Fibroblast of skin of scalp (primary cell): ENCODE data around the gene CDCA3.
A peak's percentile ranks its signal among the peaks of the same experiment; 100 is the strongest.

ENCODE experiments used
- DNase-seq: peaks from one replicate; pipeline ENCODE4 v3.0.0-alpha.2; 2013

CDCA3 gene

DNA sequence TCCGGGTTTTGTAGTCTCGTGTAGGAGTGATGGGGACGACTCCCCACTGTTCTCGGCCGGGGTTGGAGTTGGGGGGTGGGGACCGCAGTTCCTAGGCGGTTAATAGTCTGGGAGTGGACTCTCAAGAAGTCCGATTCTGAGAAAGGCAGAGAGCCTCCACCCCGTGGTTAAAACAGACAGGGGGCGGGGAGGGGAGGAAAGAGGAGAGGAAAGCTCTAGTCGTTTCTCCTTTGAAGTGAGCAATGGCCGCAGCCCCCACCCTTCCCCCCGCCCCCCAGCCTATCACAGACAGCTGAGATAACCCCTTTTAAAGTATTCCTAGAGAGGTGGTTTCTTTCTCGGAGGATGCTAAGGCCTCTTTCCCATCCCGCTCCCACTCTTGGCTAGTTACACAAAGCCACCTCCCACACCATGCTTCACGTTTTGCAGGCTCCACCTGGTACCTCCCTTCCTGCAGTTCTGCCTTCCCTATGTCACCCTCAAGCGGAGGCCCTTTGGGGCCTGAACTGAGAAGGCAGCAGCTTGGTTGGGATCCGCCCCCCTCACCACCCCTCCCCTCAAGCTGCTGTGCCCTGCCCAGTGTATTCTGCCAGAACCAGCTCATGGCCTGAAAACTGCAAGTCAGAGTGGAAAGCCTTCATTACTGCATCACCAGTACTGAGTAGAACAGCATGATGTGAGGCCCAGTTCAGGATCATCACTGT, 1.7 kb upstream of the CDCA3 start:
- peak; percentile 73 for DNase-seq

DNA sequence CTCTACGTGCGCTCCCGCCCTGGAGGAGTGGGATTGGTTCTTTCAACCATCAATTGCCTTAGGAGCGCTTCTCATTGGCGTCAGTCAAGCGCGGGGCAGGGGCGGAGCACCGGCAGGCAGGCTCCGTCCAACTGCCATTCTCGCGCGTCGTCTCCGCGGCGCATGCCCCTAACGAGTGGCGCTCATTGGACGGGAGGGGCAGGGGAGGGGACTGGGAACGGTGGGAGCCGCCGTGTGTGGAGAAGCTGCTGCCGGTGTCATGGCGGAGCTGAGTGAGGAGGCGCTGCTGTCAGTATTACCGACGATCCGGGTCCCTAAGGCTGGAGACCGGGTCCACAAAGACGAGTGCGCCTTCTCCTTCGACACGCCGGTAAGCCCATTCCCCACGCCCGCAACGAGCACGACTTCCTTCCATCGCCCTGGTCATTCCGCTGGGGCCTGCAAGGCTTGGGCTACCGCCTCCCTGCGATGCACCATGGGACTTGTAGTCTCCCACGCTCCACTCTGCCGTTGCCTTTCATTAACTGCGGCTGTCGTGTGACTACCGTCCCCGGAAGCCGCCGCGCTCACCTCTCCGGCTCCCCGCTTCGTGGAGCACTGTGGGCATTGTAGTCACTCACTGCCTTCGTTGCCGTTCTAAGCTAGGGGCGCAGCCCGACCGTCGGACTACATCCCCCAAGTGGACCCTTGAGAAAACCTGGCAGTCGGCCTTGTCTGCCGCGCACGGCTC, 1.0 kb upstream of the CDCA3 start, which contains the start of gene USP5:
USP5 (plus strand) TSS at position 230 of the 730 bp plus-strand sequence; CDS start at position 260, 30 bp downstream.
- peak; percentile 100 for DNase-seq

DNA sequence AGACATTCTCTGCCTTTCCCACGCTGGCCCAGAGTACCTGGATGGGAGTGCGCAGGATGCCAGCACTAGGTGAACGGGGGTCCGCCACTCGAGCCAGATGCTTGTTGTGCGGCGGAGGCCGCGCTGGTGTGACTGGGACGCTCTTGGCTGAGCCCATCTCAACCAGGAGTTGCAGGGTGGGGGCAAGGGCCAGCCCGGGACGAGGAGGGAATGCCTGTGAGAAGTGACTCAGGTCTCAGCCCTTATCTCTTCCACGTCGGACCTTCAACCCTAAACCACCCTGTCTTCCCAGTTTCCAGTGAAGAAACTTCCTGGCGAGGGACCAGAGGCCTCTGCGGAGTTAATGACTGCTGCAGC, 312 bp downstream of the CDCA3 start:
- DNase-seq = no peak

DNA sequence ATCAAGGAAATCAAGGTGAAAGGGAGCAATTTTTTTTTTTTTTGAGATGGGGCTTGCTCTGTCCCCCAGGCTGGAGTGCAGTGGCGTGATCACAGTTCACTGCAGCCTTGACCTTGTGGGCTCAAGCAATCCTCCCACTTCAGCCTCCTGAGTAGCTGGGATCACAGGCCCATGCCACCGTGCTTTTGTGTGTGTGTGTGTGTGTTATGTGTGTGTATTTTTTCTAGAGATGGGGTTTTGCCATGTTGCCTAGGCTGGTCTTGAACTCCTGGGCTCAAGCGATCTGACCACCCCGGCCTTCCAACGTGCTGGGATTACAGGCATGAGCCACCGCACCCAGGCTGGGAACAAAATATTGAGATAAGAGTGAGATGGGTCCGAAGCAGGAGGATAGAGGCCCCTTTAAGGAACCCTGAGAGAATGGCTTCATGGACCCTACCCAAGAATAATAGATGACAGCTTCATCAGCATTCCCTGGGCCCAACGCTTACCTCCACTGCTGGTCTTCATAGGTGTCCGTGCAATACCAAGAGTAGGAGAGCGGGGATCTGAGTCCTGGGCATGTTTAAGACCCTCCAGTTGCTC, 1.0 kb downstream of the CDCA3 start:
- DNase-seq = no peak

DNA sequence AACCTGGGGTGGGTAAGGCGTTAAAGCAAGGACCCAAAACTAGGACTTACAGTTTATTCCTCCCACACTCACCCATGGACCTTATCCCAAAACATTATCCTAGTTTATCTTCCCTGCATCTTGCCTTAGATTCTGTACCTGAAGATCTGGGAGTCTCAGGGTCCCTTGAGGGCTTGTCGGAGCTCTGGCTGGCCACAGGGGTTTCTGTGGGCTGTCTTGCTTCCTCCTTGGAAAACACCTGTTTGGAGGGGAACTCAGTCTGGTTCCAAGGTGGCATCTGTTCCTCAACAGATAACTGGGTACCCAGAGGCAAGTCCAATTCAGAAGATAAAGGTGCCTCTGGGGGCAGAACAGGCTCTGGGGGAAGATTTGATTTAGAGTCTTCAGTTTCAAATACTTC, 1.7 kb downstream of the CDCA3 start:
- DNase-seq = no peak

DNA sequence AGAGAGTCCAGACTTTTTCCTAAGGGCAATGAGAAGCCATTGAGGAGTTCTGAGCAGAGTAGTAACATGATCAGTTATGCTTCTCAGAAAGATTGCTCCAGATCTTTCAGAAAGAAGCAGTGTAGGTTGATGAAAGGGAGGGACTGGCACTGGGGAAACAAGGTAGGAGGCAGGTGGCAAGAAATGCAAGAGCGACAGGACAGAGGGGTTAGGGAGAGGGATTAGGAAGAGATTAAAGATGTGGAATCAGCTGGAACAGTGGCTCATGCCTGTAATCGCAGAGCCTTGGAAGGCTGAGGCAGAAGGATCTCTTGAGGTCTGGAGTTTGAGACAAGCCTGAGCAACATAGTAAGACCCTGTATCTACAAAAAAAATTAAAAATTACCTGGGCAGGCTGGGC, 3.4 kb downstream of the CDCA3 start:
- no peak for DNase-seq

DNA sequence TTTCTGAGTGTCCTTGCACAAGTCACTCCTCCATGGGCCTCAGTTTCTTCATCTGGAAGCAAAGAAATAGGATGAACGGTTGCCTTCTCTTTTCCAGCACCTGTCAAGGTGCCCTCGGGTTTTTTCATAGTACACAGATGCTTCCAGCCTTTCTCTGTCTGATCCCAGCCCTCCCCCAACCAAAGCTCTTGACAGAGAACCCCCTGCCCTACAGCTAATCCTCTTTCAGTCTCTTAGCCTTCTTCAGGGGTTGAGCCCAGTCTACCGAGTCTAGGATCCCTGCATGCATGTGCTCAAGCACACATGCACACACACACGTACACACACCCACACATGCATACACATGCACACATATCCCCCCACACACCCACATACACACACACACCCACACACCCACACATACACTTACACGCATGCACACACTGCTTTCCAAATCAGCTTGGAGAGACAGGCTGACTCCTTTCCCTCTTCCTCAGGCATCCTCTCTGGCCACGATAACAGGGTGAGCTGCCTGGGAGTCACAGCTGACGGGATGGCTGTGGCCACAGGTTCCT, 4.7 kb downstream of the CDCA3 start:
- no peak for DNase-seq

DNA sequence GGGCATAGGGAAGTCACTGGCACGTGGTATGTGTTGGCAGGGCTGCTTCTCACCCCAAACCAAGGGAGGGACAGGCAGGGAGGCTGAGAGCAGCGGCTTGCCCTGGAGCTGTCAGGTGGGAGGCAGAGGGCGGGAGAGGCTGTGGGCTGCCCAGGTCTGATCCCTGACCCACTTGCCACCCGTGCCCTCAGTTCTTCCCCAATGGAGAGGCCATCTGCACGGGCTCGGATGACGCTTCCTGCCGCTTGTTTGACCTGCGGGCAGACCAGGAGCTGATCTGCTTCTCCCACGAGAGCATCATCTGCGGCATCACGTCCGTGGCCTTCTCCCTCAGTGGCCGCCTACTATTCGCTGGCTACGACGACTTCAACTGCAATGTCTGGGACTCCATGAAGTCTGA, 5.7 kb downstream of the CDCA3 start:
- no peak for DNase-seq

DNA sequence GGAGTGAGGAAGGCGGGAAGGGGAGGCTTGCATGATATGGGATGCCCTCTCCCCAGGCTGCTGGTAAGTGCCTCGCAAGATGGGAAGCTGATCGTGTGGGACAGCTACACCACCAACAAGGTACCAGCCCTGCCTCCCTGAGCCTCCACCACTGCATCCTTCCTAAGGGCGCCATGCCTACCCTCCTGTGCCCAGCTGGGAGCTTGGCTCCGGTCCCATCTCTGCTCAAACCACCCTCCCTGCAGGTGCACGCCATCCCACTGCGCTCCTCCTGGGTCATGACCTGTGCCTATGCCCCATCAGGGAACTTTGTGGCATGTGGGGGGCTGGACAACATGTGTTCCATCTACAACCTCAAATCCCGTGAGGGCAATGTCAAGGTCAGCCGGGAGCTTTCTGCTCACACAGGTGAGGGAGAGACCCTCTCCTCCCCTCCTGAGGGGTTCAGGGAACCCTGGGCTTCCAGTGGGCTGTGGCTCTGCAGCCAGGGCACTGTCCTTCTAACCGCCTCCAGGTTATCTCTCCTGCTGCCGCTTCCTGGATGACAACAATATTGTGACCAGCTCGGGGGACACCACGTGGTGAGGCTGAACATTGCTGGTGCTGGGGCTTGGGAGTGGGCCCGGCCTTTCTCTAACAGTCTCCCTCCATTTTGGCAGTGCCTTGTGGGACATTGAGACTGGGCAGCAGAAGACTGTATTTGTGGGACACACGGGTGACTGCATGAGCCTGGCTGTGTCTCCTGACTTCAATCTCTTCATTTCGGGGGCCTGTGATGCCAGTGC, 7.8 kb downstream of the CDCA3 start:
- DNase-seq = no peak

DNA sequence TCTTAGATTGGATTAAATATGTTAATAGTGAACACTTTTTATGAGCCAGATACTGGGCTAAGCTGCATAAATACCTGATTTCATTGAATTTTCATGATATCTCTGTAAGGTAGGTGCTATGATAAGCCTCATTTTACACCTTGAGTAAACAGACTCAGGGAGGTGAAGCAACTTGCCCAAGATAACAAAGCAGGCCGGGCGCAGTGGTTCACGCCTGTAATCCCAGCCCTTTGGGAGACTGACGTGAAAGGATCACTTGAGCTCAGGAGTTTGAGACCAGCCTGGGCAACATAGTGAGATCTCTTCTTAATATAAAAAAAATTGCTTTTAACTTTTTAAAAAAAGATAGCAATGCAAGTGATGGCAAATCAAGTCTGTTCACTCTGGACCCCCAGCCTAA, 9.0 kb downstream of the CDCA3 start:
- DNase-seq = no peak

DNA sequence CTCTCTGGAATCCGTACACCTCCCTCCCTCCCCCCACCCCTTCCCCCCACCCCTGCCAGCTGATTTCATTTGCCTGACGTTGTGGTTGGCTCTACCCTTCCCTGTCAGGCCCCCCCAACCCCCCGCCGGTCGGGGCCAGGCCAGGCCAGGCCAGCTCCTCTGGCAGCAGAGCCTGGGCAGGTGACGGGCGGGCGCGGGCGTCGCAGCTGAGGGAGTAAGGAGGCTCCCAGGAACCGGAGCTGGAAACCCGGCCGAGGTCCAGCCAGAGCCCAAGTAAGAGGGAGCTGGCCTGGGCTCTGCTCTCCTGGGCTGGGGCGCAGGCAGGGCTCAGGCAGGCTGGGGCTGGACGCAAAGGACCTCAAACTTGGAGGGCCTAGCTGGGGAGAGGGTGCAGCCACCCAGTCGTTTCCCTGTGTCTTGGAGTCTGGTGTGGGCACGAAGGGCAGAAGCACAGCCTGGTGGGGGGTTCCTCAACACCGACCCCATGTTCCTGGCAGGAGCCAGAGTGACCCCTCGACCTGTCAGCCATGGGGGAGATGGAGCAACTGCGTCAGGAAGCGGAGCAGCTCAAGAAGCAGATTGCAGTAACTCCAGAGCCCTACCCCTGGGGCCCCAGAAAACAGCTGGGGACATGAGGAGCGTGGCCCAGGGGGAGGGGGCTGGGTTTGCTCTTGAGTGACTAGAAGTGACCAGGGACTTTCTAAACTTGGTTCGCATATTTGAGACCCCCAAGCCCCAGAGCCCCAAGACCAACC, 10.1 kb downstream of the CDCA3 start, which contains the start of gene GNB3:
GNB3 (plus strand) TSS at position 165 of the 755 bp plus-strand sequence; CDS start at position 528, 363 bp downstream.
- DNase-seq = no peak

DNA sequence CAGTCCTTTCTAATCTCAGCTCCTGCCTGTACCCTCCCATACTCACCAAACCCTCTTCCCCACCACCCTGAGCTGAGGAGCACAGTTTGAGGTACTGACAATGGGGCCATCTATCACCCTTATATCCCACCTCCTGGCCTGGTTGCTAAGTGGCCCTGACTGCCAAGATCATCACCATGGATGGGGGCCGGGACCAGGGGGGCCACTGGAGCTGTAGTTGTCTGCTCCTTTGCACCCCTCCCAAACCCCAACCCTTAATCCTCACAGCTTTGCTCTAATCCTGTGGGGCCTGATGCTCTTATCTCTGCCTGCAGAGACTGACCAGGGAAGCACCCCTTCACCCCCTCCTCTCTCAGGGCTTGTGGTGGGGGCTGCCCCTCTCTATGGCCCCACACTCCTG, 10.8 kb downstream of the CDCA3 start:
- DNase-seq = no peak

DNA sequence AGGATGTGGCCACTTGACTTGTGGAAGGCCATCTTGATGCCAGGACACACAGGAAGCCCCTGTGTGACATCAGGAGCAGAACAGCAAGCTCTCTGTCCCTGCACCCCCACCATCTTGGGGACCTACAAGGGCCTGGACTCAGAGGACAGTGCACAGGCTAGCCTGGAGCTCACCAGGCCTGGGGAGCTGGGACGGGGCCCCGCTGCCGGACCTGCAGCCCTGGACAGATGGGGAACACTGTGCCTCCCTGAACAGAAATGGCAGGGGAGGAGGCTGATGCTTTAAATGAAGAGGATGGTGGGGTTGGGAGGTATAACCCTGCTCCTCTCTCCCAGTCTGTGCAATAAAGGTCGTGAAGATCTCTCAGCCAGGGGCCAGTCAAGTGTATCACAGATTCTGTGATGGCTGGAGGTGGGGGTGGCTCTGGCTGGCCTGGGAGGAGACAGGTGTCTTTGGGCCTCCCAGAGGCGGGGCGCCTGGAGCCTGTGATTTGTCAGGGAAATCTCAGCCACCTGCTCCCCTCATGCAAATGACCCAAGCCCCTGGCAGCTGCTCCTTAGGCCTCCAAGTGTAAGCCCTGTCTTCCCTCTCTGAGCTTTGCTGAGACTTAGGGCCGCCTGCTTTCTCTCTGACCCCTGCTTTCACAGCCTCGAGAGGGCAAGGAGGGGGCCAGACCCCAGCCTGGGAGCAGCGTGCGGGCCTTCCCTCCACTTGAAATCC, 11.4 kb downstream of the CDCA3 start:
- DNase-seq = no peak

DNA sequence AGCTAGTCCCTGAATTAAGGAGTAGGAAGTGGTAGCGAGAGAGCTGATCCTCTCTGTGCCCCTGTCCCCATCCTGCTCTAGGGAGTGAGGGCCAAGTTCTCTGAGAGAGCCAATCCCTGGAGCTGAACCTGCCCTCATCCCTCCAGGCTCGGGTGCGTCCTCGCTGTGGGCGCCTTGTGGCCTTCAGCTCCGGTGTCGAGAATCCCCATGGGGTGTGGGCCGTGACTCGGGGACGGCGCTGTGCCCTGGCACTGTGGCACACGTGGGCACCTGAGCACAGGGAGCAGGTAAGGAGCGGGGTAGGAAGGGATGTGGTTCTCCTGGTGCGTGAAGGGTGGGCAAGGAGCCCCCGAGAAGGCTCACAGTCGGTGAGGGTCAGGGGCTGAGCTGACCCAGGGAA, 12.2 kb downstream of the CDCA3 start:
- no peak for DNase-seq

DNA sequence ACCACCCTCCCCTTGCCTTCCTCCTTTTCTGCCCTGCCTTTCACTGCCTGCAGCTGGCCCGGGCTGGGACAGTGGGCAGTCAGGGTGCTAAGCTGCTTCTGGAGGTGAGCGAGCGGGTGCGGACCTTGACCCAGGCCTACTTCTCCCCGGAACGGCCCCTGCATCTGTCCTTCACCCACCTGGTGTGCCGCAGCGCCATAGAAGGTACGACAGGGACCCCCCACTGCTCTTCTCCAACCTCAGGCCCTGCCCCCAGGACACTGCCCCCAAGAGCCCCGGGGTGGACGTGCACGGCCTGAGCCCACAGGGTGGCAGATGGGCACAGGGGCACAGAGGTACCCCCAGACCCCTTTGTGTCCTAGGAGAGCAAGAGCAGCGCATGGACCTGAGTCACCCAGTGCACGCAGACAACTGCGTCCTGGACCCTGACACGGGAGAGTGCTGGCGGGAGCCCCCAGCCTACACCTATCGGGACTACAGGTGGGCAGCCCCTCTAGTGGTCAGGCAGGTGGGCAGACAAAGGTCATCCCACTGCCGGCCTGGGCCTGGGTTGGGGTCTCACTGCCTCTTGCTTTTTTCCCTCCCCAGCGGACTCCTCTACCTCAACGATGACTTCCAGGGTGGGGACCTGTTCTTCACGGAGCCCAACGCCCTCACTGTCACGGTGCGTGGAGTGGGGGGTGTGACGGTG, 13.6 kb downstream of the CDCA3 start:
- DNase-seq = no peak

DNA sequence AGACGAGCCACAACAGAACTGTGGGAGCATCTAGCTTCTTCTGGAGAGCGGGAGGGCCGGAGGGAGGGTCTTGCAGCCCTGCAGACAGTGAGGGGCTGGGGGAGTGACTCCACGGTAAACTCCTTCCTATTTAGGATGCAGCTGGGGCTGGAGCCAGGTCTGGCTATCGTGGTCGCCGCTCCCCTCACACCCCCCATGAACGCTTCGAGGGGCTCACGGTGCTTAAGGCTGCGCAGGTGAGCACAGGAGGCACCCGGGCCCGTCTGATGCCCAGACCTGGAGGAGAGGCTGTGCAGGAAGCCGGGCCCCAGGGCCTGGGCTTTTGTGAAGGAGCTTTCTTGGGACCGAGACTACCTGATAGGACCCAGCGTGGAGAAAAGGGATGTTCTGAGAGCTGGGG, 14.2 kb downstream of the CDCA3 start:
- no peak for DNase-seq

DNA sequence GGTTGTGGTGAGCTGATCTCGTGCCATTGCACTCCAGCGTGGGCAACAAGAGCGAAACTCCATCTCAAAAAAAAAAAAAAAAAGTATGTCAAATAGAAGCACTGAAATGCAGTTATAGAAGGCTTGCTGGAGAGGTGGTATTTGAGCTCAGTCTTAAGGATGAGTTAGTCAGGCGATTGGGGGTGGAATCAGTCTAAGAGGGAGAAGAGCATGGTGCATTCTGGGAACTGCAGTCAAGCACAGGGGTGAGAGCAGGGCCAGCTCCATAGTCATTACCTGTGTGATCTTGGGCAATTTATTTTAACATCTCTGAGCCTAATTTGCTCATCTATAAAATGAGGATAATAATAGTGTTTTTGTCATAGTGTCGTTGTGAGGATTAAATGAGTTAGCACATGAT, 16.2 kb downstream of the CDCA3 start:
- no peak for DNase-seq

DNA sequence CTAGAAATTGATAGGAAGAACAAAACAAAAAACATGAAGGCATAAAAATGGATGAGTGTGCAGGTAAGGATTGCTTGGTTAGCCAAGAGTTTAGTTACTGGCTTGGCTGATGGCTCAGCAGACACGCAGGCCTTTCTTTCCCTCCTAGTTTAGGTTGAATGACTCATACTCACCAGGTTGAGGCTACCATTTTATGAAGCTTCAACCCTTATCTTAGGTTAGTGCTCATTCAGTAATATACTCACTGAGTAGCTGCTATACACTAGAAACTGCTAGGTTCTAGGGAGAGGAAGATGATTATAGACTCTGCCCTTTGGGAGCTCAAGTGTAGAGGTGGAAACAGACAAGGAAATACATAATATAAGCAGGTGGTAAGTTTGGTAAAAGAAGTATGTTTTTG, 16.8 kb downstream of the CDCA3 start:
- no peak for DNase-seq

DNA sequence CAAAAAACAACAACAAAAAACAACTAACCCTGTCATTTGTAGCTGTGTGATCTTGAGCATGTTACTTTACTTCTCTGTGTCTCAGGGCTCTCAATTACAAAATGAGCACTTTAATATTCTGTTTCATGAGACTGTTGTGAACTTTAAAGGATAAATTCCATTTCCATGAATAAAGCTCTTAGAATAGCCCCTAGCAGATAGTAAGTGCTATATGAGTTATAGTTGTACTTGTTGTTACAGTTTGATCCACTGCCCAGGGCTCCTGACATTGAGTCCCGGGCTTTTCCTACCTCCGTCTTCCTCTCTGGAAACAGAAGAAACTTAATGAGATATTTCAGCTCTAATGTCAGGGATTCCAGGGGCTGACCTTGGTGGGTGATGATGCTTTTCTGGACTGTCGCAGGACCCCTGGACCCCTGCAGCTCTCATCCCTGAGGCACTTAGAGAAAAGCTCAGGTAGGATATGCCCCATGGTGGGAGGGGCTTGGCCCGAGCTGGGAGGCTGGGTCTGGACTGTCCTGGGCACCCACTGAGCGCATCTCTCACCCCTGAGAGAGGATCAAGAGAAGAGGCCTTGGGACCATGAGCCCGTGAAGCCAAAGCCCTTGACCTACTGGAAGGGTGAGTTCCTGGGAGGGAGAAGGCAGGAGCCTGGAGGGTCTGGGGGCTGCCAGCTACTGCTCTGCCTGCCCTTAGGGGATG, 17.7 kb downstream of the CDCA3 start:
- no peak for DNase-seq

DNA sequence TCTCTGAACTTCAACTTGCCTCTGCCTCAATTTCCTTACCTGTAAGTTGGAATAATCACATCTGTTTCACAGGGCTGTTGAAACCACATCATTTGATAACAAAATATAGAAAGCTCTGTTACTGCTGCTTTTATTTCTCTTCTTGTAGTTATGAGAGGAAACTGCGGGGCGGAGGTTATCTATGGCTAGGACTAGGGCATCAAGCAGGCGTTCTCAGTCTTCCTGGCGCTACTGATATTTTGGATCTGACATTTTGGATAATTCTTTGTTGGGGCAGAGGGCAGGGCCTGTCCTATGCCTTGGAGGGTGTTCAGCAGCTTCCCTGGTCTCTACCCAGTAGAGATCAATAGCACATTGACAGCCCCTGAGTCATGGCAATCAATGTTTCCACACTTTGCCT, 19.0 kb downstream of the CDCA3 start:
- DNase-seq = no peak
